K562 (cell line): ENCODE measurements around the gene SLC26A8. TPM values are rescaled to one million over a fixed set of nuclear protein-coding genes. Genes with fewer than 3 reads are reported as not detected.

ENCODE experiments used
- HCFC1 ChIP-seq: IDR thresholded peaks from 2 replicates; pipeline ENCODE4 v1.6.1; 2012; ENCODE audit warnings: low read depth, low read length, improper control_type of control experiment
- TEAD4 ChIP-seq, 2 experiments: sonication (generic) in 1 of 2; formaldehyde crosslinking in 1 of 2; IDR thresholded peaks; 2 replicates each; pipeline versions ENCODE4 v1.6.1 to v1.8.0; 2012 to 2022; ENCODE audit warnings: borderline replicate concordance in 1 of 2, inconsistent platforms in 1 of 2, low read length in 1 of 2, mild to moderate bottlenecking in 1 of 2, missing genetic modification reagents in 1 of 2
- YY1 ChIP-seq, 3 experiments: IDR thresholded peaks; 2 replicates each; pipeline ENCODE4 v1.6.1; 2011; ENCODE audit warnings: low read length in 2 of 3, mild to moderate bottlenecking in 2 of 3, moderate library complexity in 2 of 3, borderline replicate concordance in 1 of 3, control low read depth in 1 of 3, low read depth in 1 of 3; ENCODE audit not compliant: insufficient read depth in 3 of 3, insufficient replicate concordance in 2 of 3, control insufficient read depth in 1 of 3, insufficient read length in 1 of 3; ENCODE audit errors: extremely low read depth in 1 of 3
- ZNF57 ChIP-seq: fragments of 450-650 bp; formaldehyde crosslinking; IDR thresholded peaks from 2 replicates; pipeline ENCODE4 v1.4.0; 2020; ENCODE audit warnings: mild to moderate bottlenecking, moderate library complexity
- polyA plus RNA-seq, 8 experiments: library from polyadenylated mRNA; depleted of rRNA in 4 of 8; stranded (reverse) in 5 of 8; unstranded in 3 of 8; fragments of >200 nt; fragmentation: Nextera tagmentation in 2 of 8; fragmentation: Illumina TruSeq in 1 of 8; extraction: Ambion mirVana in 2 of 8; extraction: Trizol in 1 of 8; gene quantifications; 2 replicates each; pipeline versions ENCODE4 v1.2.1 to v1.2.3, GENCODE V29; 2011 to 2014; ENCODE audit warnings: inconsistent platforms in 1 of 8, missing spikeins in 1 of 8
- total RNA-seq, 7 experiments: library from RNA; depleted of rRNA in 6 of 7; stranded (reverse); fragments of >200 nt in 6 of 7; fragmentation: Illumina TruSeq in 2 of 7; extraction: Trizol in 2 of 7; gene quantifications; 2 replicates each; pipeline versions ENCODE4 v1.2.1 to v1.2.3, GENCODE V29; 2011 to 2021; ENCODE audit warnings: low replicate concordance in 1 of 7
- TF ChIP-seq, protein P1 (sequence below), 2 experiments: fragments of 450-650 bp in 1 of 2; sonication (generic) in 1 of 2; formaldehyde crosslinking in 1 of 2; IDR thresholded peaks; 2 replicates each; pipeline versions ENCODE4 v1.7.1 to v1.9.0; 2016 to 2022; ENCODE audit warnings: inconsistent platforms in 1 of 2, mild to moderate bottlenecking in 1 of 2, missing genetic modification reagents in 1 of 2
- TF ChIP-seq, protein P2 (sequence below): fragments of 450-650 bp; conservative IDR thresholded peaks from 2 replicates; pipeline ENCODE4 v1.6.1; 2016; ENCODE audit warnings: missing genetic modification characterization, low read depth, mild to moderate bottlenecking, control low read depth, missing compliant biosample characterization
- TF ChIP-seq, protein P3 (sequence below): fragments of 450-650 bp; IDR thresholded peaks from 2 replicates; pipeline ENCODE4 v1.6.1; 2018; ENCODE audit not compliant: partially characterized antibody
- TF ChIP-seq, protein P4 (sequence below), 2 experiments: fragments of 450-650 bp; IDR thresholded peaks; 2 replicates each; pipeline ENCODE4 v1.6.1; 2016

SLC26A8 gene
- total and polyA plus RNA-seq, 9 of the 15 experiments (the other 6 are each of a cell fraction or from before 2014, with no cell fraction given): not detected

GRCh38 chr6:36027501-36028087, 3.2 kb upstream of the SLC26A8 start, which contains the start of gene MAPK14 (continued):
- TF ChIP-seq, protein P1, sequence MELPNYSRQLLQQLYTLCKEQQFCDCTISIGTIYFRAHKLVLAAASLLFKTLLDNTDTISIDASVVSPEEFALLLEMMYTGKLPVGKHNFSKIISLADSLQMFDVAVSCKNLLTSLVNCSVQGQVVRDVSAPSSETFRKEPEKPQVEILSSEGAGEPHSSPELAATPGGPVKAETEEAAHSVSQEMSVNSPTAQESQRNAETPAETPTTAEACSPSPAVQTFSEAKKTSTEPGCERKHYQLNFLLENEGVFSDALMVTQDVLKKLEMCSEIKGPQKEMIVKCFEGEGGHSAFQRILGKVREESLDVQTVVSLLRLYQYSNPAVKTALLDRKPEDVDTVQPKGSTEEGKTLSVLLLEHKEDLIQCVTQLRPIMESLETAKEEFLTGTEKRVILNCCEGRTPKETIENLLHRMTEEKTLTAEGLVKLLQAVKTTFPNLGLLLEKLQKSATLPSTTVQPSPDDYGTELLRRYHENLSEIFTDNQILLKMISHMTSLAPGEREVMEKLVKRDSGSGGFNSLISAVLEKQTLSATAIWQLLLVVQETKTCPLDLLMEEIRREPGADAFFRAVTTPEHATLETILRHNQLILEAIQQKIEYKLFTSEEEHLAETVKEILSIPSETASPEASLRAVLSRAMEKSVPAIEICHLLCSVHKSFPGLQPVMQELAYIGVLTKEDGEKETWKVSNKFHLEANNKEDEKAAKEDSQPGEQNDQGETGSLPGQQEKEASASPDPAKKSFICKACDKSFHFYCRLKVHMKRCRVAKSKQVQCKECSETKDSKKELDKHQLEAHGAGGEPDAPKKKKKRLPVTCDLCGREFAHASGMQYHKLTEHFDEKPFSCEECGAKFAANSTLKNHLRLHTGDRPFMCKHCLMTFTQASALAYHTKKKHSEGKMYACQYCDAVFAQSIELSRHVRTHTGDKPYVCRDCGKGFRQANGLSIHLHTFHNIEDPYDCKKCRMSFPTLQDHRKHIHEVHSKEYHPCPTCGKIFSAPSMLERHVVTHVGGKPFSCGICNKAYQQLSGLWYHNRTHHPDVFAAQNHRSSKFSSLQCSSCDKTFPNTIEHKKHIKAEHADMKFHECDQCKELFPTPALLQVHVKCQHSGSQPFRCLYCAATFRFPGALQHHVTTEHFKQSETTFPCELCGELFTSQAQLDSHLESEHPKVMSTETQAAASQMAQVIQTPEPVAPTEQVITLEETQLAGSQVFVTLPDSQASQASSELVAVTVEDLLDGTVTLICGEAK (IDR thresholded peaks at IDR 0.05): 0 out of 2 replicates have a peak, but pooled peaks have one; percentile 8
- TF ChIP-seq, protein P1 (CRISPR knock-in tag; IDR thresholded peaks at IDR 0.05): no peak
- TF ChIP-seq YY1 (IDR thresholded peaks at IDR 0.05; ENCODE audit: borderline replicate concordance in 1 of 3, control insufficient read depth in 1 of 3, extremely low read depth in 1 of 3, insufficient read depth in 3 of 3, insufficient read length in 1 of 3, insufficient replicate concordance in 2 of 3, low read depth in 1 of 3, low read length in 2 of 3): peak in 2 of 3 experiments; percentile 50 to 62
- TF ChIP-seq, protein P2, sequence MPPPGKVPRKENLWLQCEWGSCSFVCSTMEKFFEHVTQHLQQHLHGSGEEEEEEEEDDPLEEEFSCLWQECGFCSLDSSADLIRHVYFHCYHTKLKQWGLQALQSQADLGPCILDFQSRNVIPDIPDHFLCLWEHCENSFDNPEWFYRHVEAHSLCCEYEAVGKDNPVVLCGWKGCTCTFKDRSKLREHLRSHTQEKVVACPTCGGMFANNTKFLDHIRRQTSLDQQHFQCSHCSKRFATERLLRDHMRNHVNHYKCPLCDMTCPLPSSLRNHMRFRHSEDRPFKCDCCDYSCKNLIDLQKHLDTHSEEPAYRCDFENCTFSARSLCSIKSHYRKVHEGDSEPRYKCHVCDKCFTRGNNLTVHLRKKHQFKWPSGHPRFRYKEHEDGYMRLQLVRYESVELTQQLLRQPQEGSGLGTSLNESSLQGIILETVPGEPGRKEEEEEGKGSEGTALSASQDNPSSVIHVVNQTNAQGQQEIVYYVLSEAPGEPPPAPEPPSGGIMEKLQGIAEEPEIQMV (tag): peak; percentile 82
- TF ChIP-seq TEAD4 (IDR thresholded peaks at IDR 0.05; ENCODE audit: low read length): peak; percentile 69
- TF ChIP-seq TEAD4 (CRISPR knock-in tag; IDR thresholded peaks at IDR 0.05; ENCODE audit: borderline replicate concordance): no peak
- TF ChIP-seq, protein P3, sequence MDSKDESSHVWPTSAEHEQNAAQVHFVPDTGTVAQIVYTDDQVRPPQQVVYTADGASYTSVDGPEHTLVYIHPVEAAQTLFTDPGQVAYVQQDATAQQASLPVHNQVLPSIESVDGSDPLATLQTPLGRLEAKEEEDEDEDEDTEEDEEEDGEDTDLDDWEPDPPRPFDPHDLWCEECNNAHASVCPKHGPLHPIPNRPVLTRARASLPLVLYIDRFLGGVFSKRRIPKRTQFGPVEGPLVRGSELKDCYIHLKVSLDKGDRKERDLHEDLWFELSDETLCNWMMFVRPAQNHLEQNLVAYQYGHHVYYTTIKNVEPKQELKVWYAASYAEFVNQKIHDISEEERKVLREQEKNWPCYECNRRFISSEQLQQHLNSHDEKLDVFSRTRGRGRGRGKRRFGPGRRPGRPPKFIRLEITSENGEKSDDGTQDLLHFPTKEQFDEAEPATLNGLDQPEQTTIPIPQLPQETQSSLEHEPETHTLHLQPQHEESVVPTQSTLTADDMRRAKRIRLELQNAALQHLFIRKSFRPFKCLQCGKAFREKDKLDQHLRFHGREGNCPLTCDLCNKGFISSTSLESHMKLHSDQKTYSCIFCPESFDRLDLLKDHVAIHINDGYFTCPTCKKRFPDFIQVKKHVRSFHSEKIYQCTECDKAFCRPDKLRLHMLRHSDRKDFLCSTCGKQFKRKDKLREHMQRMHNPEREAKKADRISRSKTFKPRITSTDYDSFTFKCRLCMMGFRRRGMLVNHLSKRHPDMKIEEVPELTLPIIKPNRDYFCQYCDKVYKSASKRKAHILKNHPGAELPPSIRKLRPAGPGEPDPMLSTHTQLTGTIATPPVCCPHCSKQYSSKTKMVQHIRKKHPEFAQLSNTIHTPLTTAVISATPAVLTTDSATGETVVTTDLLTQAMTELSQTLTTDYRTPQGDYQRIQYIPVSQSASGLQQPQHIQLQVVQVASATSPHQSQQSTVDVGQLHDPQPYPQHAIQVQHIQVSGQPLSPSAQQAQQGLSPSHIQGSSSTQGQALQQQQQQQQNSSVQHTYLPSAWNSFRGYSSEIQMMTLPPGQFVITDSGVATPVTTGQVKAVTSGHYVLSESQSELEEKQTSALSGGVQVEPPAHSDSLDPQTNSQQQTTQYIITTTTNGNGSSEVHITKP: peak; percentile 6
- TF ChIP-seq HCFC1: no peak
- 0 out of 2 replicates have a peak, but pooled peaks have one; percentile 20 for TF ChIP-seq ZNF57 (CRISPR knock-in tag)
- TF ChIP-seq, protein P4, sequence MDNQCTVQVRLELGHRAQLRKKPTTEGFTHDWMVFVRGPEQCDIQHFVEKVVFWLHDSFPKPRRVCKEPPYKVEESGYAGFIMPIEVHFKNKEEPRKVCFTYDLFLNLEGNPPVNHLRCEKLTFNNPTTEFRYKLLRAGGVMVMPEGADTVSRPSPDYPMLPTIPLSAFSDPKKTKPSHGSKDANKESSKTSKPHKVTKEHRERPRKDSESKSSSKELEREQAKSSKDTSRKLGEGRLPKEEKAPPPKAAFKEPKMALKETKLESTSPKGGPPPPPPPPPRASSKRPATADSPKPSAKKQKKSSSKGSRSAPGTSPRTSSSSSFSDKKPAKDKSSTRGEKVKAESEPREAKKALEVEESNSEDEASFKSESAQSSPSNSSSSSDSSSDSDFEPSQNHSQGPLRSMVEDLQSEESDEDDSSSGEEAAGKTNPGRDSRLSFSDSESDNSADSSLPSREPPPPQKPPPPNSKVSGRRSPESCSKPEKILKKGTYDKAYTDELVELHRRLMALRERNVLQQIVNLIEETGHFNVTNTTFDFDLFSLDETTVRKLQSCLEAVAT (IDR thresholded peaks at IDR 0.05): no peak; a peak in 1 of 4 replicates
